Neutrophil (primary cell): Measurements from ENCODE around the gene ATP8B3.

ENCODE experiments used
- H3K27ac ChIP-seq: fragments of 200-600 bp; sonication (generic); 2 replicates; pipeline ENCODE4 v1.5.1; 2016; ENCODE audit warnings: mild to moderate bottlenecking, moderate library complexity
- H3K27me3 ChIP-seq: fragments of 200-600 bp; sonication (generic); 2 replicates; pipeline ENCODE4 v1.6.0; 2016; ENCODE audit warnings: mild to moderate bottlenecking
- H3K36me3 ChIP-seq: fragments of 200-600 bp; sonication (generic); 2 replicates; pipeline ENCODE4 v1.5.1; 2017
- H3K4me1 ChIP-seq, 2 experiments: fragments of 200-600 bp in 1 of 2; sonication (generic) in 1 of 2; 1 replicate in 1 of 2; 2 replicates in 1 of 2; pipeline versions ENCODE4 v1.5.1 to v1.6.1; 2013 to 2016; ENCODE audit warnings: low read depth in 1 of 2, low read length in 1 of 2, mild to moderate bottlenecking in 1 of 2, moderate library complexity in 1 of 2; ENCODE audit not compliant: control insufficient read depth in 1 of 2, insufficient read depth in 1 of 2
- H3K4me3 ChIP-seq, 2 experiments: fragments of 200-600 bp in 1 of 2; sonication (generic) in 1 of 2; 1 replicate in 1 of 2; 2 replicates in 1 of 2; pipeline ENCODE4 v1.5.1; 2013 to 2016; ENCODE audit warnings: low read depth in 1 of 2, low read length in 1 of 2, mild to moderate bottlenecking in 1 of 2, moderate library complexity in 1 of 2
- H3K9me3 ChIP-seq: fragments of 200-600 bp; sonication (generic); 2 replicates; pipeline ENCODE4 v1.5.1; 2016
- TF ChIP-seq, protein P1 (sequence below): fragments of 200-600 bp; sonication (generic); IDR thresholded peaks from 2 replicates; pipeline ENCODE4 v1.5.1; 2016; ENCODE audit warnings: antibody characterized with exemption

ATP8B3 gene

DNA sequence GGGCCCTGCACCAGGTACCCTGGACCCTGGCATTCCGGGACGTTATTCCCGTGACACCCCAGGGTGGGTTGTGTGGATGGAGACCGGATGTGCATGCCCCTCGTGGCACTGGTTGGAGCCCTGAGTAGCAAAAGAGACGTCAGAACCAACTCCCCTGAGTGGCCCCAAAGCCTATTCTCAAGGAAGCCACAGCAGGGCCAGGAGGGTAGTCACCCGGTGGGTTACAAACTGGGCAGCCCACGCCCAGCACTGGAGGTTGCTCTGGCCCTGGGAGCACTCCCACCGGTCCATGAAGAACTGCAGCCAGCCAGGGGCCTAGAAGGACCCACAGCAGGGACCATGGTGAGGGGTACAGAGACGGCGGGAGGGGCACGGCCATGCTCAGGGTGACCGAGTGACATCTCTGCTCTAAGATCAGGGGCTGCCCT, 43.8 kb upstream of the ATP8B3 start:
- peak overlapping the region; percentile 73 to 85 for H3K4me3 ChIP-seq
- H3K27me3 ChIP-seq = peaks cover 16% of the 10 kb centered on the region
- peaks cover 9% of the 10 kb centered on the region for H3K36me3 ChIP-seq
- peak overlapping the region; percentile 98 for H3K27ac ChIP-seq
- H3K9me3 ChIP-seq = no peaks in the 10 kb centered on the region
- TF ChIP-seq, protein P1, sequence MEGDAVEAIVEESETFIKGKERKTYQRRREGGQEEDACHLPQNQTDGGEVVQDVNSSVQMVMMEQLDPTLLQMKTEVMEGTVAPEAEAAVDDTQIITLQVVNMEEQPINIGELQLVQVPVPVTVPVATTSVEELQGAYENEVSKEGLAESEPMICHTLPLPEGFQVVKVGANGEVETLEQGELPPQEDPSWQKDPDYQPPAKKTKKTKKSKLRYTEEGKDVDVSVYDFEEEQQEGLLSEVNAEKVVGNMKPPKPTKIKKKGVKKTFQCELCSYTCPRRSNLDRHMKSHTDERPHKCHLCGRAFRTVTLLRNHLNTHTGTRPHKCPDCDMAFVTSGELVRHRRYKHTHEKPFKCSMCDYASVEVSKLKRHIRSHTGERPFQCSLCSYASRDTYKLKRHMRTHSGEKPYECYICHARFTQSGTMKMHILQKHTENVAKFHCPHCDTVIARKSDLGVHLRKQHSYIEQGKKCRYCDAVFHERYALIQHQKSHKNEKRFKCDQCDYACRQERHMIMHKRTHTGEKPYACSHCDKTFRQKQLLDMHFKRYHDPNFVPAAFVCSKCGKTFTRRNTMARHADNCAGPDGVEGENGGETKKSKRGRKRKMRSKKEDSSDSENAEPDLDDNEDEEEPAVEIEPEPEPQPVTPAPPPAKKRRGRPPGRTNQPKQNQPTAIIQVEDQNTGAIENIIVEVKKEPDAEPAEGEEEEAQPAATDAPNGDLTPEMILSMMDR = no peak
- peaks cover 81 to 97% of the 10 kb centered on the region in 2 experiments for H3K4me1 ChIP-seq

DNA sequence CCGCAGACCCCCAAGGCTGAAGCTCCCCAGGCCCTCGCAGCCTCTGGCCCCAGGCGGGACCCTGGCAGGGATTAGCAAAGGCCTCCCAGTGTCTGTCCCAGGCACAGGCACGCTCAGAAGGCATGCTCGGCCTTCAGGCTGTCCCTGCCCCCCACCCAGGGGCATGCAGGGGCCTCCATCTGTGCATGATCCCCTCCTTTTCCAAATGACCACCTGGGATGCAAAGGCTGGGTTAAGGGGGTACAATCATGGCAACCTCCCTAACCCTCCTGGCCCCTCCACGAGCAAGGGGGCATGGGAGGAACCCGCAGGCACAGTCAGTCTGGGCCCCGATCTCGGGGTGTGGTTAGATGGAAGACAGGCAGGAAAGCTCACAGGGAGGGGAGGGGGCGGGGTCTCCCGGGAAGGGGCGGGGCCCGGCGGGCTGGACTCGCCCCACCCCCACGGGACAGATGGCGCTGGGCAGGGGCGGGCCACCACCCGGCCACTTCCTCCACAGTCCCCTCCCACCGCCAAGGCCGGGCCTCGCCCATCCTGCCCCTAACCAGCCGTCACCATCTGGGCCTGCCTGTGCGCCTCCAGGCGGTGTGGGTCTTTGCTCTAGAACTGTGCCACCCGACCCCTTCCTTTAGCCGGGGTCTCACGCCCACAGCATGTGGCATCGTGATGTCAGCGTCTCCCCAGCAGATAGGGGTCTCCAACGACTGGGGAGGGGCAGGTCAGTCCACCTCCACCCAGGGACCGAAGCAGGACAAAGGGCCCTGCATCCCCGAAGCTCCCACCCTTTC, 43.2 kb upstream of the ATP8B3 start:
- Histone ChIP-seq H3K27me3 (peaks cover 16% of the 10 kb centered on the region), H3K9me3 (no peaks in the 10 kb centered on the region), H3K36me3 (peaks cover 9% of the 10 kb centered on the region), H3K27ac (peak overlapping the region; percentile 98), H3K4me1 (peaks cover 76 to 91% of the 10 kb centered on the region in 2 experiments), H3K4me3 (peak overlapping the region; percentile 73 to 85)
- TF ChIP-seq, protein P1 = peak; percentile 60

GRCh38 chr19:1854542-1855039, 42.5 kb upstream of the ATP8B3 start:
- H3K27ac ChIP-seq = peak overlapping the region; percentile 98

GRCh38 chr19:1854039-1854541, 42.0 kb upstream of the ATP8B3 start:
- H3K4me3 ChIP-seq = peak overlapping the region in 1 of 2 experiments; percentile 51
- H3K9me3 ChIP-seq = no peaks in the 10 kb centered on the region
- H3K36me3 ChIP-seq = peaks cover 9% of the 10 kb centered on the region
- peaks cover 16% of the 10 kb centered on the region for H3K27me3 ChIP-seq
- peak overlapping the region; percentile 98 for H3K27ac ChIP-seq
- TF ChIP-seq, protein P1 = no peak
- peaks cover 76 to 87% of the 10 kb centered on the region in 2 experiments for H3K4me1 ChIP-seq

More at GRCh38 chr19:1854542-1855039, 42.5 kb upstream of the ATP8B3 start:
- no peaks in the 10 kb centered on the region for H3K9me3 ChIP-seq
- H3K4me1 ChIP-seq = peaks cover 74 to 87% of the 10 kb centered on the region in 2 experiments
- TF ChIP-seq, protein P1 = no peak
- peaks cover 9% of the 10 kb centered on the region for H3K36me3 ChIP-seq
- H3K4me3 ChIP-seq = peak overlapping the region; percentile 73 to 85
- peaks cover 16% of the 10 kb centered on the region for H3K27me3 ChIP-seq

DNA sequence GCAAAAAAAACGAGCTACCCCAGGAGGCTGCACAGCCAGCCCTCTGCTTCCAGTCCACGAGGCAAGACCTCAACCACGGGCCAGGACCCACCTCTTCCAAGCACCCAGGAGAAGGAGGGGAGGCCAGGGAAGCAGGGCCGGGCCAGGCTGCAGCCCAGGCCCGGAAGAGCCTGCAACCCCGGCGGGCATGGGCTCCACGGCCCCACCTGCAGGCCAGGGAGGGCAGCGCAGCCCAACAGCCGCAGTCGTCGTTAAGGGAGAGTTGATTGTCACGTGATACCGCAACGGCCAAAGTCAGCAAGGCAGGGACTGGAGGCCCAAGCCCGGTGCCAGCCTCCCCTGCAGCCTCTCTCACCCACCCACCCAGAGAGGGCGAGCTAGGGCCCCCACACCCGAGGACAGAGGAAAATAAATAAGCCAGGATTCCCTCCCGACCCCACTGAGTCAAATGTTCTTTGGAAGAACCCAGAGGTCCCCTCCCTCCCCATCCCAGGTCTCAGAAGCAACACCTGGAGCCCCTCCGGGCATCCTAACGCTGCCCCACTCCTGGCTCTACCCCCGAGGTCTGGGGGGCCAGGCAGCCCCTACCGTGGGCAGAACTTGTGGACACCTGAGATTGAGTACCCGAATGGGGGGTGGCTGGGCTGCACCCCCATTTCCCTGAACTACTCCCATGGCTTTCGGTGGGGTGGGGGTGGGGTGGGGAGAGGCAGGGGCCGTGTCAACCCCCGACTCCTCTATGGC, 41.4 kb upstream of the ATP8B3 start:
- peaks cover 9% of the 10 kb centered on the region for H3K36me3 ChIP-seq
- H3K4me3 ChIP-seq = peak overlapping the region in 1 of 2 experiments; percentile 51
- peaks cover 16% of the 10 kb centered on the region for H3K27me3 ChIP-seq
- H3K9me3 ChIP-seq = no peaks in the 10 kb centered on the region
- TF ChIP-seq, protein P1 = peak; percentile 100
- peak overlapping the region; percentile 98 for H3K27ac ChIP-seq
- H3K4me1 ChIP-seq = peaks cover 77 to 85% of the 10 kb centered on the region in 2 experiments
